Body of pancreas (tissue), 4 donors: Measurements from ENCODE around the gene CD244. TPM values are rescaled to one million over a fixed set of nuclear protein-coding genes. Genes with fewer than 3 reads are reported as not detected.

Experiments
- ATAC-seq: fragments of 150-250 bp; one replicate; pipeline ENCODE4 v1.9.1; 2016
- DNase-seq, 4 donors: peaks; one replicate each; pipeline ENCODE4 v3.0.0-alpha.2; 2019
- H3K27ac ChIP-seq, 4 donors: fragments of 200-600 bp; sonication (generic); 1 replicate in 3 of 4; 2 replicates in 1 of 4; pipeline versions ENCODE4 v1.5.1 to v1.6.1; 2016 to 2019; ENCODE audit warnings: mild to moderate bottlenecking in 1 of 4, mixed read lengths in 1 of 4, moderate library complexity in 1 of 4
- H3K27me3 ChIP-seq, 2 donors: fragments of 200-600 bp; sonication (generic); one replicate each; pipeline ENCODE4 v1.6.0; 2016; ENCODE audit warnings: mild to moderate bottlenecking in 1 of 2
- H3K36me3 ChIP-seq, 2 donors: fragments of 200-600 bp; sonication (generic); replicated peaks in 1 of 2; 2 replicates each; pipeline ENCODE4 v1.5.1; 2016; ENCODE audit warnings: low read depth in 2 of 2; ENCODE audit not compliant: insufficient read depth in 1 of 2
- H3K4me1 ChIP-seq: fragments of 200-600 bp; sonication (generic); one replicate; pipeline ENCODE4 v1.6.0; 2016
- H3K4me3 ChIP-seq, 2 donors: fragments of 200-600 bp; sonication (generic); 1 replicate in 1 of 2; 2 replicates in 1 of 2; pipeline ENCODE4 v1.5.1; 2016 to 2019
- H3K9me3 ChIP-seq, 3 donors: fragments of 200-600 bp; sonication (generic); 1 replicate in 2 of 3; 2 replicates in 1 of 3; pipeline ENCODE4 v1.5.1; 2016
- POLR2A ChIP-seq, 3 donors: fragments of 450-650 bp; IDR thresholded peaks; one replicate each; pipeline ENCODE4 v1.6.1; 2016; ENCODE audit warnings: antibody characterized with exemption in 3 of 3, mild to moderate bottlenecking in 2 of 3
- WGBS, 2 donors: methylation state at CpG; one replicate each; pipeline ENCODE4 v1.1.5; 2017; 5-methylcytosine and 5-hydroxymethylcytosine counted together
- intact Hi-C: fragments of 100-400 bp; cut with DNase I; formaldehyde crosslinking; loops from one replicate; pipeline ENCODE4 v1.15.1; 2023
- total RNA-seq, 2 donors: library from RNA; depleted of rRNA; stranded (reverse); fragments of >200 nt; gene quantifications; one replicate each; pipeline ENCODE4 v1.1.0, GENCODE V29; 2016
- TF ChIP-seq, protein P1 (sequence below), 7 experiments: fragments of 450-650 bp in 4 of 7; fragments of 200-600 bp in 3 of 7; sonication (generic) in 3 of 7; IDR thresholded peaks; one replicate each; pipeline ENCODE4 v1.5.1; 2016 to 2019; ENCODE audit warnings: antibody characterized with exemption in 7 of 7

Gene CD244
- total RNA-seq, 2 donors from 2014 or later: 0.33 to 1.8 TPM

DNA sequence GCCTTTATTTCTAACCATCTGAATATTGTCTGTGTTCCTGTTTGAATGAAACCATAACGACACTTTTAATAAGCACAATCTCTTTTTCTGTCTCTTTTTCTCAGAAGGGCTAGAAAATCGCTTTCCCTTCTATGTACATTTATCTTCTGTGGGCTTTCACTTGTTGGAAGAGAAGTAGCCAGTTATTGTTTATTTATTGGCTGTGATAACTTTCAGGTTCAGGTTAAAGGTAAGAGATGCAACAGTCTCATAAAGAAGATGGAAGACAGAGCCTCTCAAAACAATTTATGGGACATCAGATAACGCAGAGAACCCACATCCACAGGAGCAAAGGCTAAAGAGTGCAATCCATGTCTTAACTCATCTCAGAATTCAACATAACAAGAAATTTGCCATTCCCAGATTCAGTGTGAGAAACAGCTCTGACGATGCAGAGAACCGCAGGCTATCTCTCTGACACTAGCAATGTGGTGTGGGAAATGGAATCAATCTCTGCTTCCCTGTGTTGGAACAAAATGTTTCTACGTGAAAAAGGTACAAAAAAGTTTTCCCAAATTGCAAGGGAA is 4.1 kb upstream of the CD244 start:
- no peaks in the 10 kb centered on the region for H3K4me1 ChIP-seq
- ATAC-seq (no peak), DNase-seq (no peak)
- TF ChIP-seq, protein P1, sequence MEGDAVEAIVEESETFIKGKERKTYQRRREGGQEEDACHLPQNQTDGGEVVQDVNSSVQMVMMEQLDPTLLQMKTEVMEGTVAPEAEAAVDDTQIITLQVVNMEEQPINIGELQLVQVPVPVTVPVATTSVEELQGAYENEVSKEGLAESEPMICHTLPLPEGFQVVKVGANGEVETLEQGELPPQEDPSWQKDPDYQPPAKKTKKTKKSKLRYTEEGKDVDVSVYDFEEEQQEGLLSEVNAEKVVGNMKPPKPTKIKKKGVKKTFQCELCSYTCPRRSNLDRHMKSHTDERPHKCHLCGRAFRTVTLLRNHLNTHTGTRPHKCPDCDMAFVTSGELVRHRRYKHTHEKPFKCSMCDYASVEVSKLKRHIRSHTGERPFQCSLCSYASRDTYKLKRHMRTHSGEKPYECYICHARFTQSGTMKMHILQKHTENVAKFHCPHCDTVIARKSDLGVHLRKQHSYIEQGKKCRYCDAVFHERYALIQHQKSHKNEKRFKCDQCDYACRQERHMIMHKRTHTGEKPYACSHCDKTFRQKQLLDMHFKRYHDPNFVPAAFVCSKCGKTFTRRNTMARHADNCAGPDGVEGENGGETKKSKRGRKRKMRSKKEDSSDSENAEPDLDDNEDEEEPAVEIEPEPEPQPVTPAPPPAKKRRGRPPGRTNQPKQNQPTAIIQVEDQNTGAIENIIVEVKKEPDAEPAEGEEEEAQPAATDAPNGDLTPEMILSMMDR (IDR thresholded peaks at IDR 0.05): no peak
- no peak for TF ChIP-seq POLR2A (IDR thresholded peaks at IDR 0.05)
- no peaks in the 10 kb centered on the region for H3K36me3 ChIP-seq
- WGBS, 2 donors: 75 to 83% methylated on average over 6 of the region's 6 CpGs
- no peak overlapping the region for H3K4me3 ChIP-seq
- H3K9me3 ChIP-seq: no peaks in the 10 kb centered on the region
- intact Hi-C loops: no loop called here
- H3K27ac ChIP-seq: no peak overlapping the region
- H3K27me3 ChIP-seq: peaks cover 0 to 3% of the 10 kb centered on the region in 2 donors

- Histone ChIP-seq H3K27me3 (peaks cover 0 to 3% of the 10 kb centered on the region in 2 donors), H3K27ac (no peak overlapping the region), H3K9me3 (no peaks in the 10 kb centered on the region), H3K36me3 (no peaks in the 10 kb centered on the region), H3K4me1 (no peaks in the 10 kb centered on the region), H3K4me3 (no peak overlapping the region)
- no peak for DNase-seq
- no peak for ATAC-seq
- TF ChIP-seq, protein P1 (IDR thresholded peaks at IDR 0.05): no peak
- TF ChIP-seq POLR2A (IDR thresholded peaks at IDR 0.05): no peak
- intact Hi-C loops: no loop called here
Observed at GRCh38 chr1:160866001-160866694, 3.5 kb upstream of the CD244 start.

GRCh38 chr1:160865337-160865736 is 2.6 kb upstream of the CD244 start:
- DNase-seq (no peak), ATAC-seq (no peak)
- Histone ChIP-seq H3K9me3 (no peaks in the 10 kb centered on the region), H3K27me3 (peaks cover 0 to 3% of the 10 kb centered on the region in 2 donors), H3K36me3 (no peaks in the 10 kb centered on the region), H3K4me3 (no peak overlapping the region), H3K4me1 (no peaks in the 10 kb centered on the region), H3K27ac (no peak overlapping the region)
- 77 to 80% methylated on average over 5 of the region's 5 CpGs for WGBS, 2 donors
- TF ChIP-seq, protein P1 (IDR thresholded peaks at IDR 0.05): no peak
- no peak for TF ChIP-seq POLR2A (IDR thresholded peaks at IDR 0.05)
- intact Hi-C loops: no loop called here

GRCh38 chr1:160864173-160864572 is 1.5 kb upstream of the CD244 start:
- H3K36me3 ChIP-seq: no peaks in the 10 kb centered on the region
- H3K4me1 ChIP-seq: no peaks in the 10 kb centered on the region
- 67 to 81% methylated on average over 2 of the region's 2 CpGs for WGBS, 2 donors
- no peak overlapping the region for H3K27ac ChIP-seq
- H3K9me3 ChIP-seq: no peaks in the 10 kb centered on the region
- DNase-seq (no peak), ATAC-seq (no peak)
- H3K27me3 ChIP-seq: peaks cover 0 to 3% of the 10 kb centered on the region in 2 donors
- no peak overlapping the region for H3K4me3 ChIP-seq
- TF ChIP-seq, protein P1 (IDR thresholded peaks at IDR 0.05): no peak
- TF ChIP-seq POLR2A (IDR thresholded peaks at IDR 0.05): no peak
- intact Hi-C loops: no loop called here

- H3K36me3 ChIP-seq: no peaks in the 10 kb centered on the region
- no peaks in the 10 kb centered on the region for H3K9me3 ChIP-seq
- 72 to 87% methylated on average over 4 of the region's 4 CpGs for WGBS, 2 donors
- intact Hi-C loops: no loop called here
- TF ChIP-seq, protein P1 (IDR thresholded peaks at IDR 0.05): no peak
- no peak for TF ChIP-seq POLR2A (IDR thresholded peaks at IDR 0.05)
- no peaks in the 10 kb centered on the region for H3K4me1 ChIP-seq
- H3K27me3 ChIP-seq: peaks cover 0 to 3% of the 10 kb centered on the region in 2 donors
- no peak for ATAC-seq
- no peak overlapping the region for H3K4me3 ChIP-seq
- DNase-seq: no peak
- H3K27ac ChIP-seq: peak overlapping the region in 1 of 4 donors; percentile 42
Observed at GRCh38 chr1:160863774-160864131, 1.1 kb upstream of the CD244 start.
